ENCODE measurements around the gene MCRIP2. TPM values are rescaled to one million over a fixed set of nuclear protein-coding genes. Genes with fewer than 3 reads are reported as not detected.

The MCRIP2 gene
- polyA plus RNA-seq, 1 donor: 17.6 TPM

DNA sequence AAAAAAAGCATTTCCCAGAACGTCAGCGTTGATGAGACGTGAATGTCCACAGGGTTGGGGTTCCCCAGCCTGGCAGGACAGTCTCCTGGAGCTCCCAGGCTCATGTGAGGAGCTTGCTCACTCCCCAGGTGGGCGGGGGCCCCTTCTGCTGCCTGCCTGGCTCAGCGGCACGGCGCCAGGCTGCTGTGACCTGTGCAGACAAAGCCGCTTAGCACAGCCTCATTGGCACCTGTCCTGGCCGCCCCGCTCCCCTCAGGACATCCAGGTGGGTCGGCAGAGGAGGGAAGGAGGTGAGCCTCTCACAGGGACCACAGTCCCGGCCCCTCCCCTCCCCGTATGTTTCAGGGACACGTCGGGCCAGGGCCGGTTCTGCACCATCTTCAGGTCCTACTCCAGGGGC, 23.8 kb upstream of the MCRIP2 start:
- DNase-seq: no peak

DNA sequence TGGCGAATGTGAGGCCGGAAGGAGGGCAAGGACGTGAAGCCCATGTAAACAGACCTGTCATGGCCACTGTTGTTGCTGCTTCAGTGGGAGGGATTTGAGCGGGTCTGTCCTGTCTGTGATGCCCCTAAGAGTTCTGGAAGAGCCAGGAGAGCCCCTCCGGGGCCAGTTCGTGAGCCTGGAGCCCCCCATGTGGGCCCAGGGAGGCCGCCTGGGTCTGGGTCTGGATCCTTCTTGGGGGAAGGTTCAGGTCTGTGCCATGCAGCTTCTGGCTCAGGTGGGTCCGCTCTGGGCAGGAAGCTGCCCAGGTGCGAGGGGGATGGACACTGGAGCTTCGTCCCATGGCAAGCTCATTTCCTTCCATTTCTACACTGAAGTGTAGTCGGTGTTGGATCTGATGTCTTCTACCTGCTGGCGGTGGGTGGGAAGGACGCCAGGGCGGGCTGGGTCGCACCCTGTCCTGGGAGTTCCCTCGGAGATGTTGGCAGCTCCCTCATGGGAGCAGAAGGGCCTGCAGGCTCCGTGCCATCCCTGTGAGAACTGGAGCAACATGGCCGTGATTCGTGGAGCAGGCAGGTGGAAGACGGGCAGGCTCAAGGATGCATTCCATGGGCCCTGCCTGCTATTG, 22.0 kb upstream of the MCRIP2 start:
- DNase-seq: no peak

GRCh38 chr16:620700-621525, 20.7 kb upstream of the MCRIP2 start:
- DNase-seq: no peak

GRCh38 chr16:621526-622105, 20.0 kb upstream of the MCRIP2 start:
- DNase-seq: no peak

GRCh38 chr16:622920-623280, 18.7 kb upstream of the MCRIP2 start:
- no peak for DNase-seq

GRCh38 chr16:624526-625070, 17.0 kb upstream of the MCRIP2 start:
- no peak for DNase-seq

DNA sequence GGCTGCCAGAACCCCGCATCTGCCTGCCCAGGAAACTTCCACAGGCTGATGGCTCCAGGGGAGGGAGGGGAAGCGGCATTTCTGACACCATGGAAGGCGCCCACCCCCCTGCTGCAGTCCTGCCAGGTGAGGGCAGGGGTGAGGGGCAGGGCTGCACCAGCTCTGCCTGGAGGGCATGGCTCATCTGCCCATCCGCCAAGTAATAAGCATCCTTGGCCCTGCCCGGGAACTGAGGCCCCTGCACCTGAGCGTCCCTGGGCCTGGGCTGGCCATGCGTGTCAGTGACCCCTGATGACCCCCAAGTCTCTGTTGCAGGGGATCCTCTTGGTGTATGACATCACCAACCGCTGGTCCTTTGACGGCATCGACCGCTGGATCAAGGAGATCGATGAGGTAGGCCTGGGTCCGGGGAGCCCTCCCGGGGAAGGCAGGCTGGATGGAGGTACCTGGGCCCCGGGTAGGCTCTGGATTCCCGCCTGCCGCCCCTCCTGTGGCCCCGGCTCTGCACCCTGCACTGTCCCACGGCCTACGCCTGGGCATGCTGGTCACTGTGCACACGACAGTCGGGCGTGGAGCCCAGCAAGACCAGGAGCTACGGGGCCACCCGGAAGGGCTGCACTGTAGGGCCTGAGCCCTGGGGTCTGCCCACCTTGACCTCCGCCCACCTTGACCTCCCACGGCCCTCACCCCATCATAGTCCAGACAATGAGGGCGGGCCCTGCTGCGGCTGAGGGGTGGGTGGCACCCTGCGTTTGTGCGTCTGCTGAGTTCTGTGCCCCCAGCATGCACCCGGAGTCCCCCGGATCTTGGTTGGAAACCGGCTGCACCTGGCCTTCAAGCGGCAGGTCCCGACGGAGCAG, 16.3 kb upstream of the MCRIP2 start:
- DNase-seq: no peak

DNA sequence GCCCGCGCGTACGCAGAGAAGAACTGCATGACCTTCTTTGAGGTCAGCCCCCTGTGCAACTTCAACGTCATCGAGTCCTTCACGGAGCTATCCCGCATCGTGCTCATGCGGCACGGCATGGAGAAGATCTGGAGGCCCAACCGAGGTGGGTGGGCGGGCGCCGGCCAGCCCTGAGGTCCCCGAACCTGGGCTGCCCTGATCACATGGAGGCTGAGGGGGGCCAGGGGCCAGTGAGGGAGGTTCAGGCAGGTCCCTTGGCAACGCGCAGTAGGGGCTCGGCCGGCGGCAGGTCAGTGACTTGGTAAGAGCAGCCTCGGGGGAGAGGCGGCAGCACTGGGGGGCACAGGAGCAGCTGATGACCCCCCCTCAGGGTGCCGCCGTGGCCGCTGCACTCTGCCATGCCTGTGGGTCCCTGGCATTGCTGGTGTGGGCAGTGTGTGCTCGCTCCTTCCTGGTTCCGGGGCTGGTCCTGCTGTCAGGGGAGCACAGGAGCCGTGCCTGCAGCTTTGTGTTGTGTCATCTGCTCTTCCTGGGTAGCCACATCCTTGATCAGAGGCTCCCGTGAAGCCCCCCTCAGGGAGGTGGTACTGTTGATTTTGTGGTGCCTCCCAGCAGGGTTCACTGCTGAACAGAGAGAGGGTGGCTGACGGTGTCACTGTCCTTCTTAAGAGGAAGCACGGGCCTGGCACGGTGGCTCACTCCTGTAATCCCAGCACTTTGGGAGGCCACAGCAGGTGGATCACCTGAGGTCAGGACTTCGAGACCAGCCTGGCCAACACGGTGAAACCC, 15.5 kb upstream of the MCRIP2 start:
- DNase-seq: no peak

DNA sequence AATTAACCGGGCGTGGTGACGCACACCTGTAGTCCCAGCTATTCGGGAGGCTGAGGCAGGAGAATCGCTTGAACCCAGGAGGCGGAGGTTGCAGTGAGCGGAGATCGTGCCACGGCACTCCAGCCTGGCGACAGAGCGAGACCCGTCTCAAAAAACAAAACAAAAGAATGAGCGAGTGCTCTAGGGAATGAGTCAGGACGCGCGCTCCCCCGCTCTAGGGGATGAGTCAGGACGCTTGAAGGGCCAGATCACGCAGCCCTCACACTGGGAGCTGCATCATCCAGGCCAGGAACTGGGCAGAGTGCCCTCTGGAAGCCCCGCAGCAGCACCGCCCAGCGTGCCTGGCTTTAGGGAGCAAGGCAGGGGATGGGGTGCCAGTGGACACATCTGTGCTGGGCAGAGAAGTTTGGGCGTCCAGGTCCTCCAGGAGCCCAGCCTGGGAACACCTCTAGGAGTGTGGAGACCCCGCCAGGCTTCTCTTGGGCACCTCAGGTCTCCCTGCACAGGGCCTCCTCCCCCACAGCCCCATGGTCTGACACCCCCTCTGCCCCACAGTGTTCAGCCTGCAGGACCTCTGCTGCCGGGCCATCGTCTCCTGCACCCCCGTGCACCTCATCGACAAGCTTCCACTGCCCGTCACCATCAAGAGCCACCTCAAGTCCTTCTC, 14.7 kb upstream of the MCRIP2 start:
- no peak for DNase-seq

DNA sequence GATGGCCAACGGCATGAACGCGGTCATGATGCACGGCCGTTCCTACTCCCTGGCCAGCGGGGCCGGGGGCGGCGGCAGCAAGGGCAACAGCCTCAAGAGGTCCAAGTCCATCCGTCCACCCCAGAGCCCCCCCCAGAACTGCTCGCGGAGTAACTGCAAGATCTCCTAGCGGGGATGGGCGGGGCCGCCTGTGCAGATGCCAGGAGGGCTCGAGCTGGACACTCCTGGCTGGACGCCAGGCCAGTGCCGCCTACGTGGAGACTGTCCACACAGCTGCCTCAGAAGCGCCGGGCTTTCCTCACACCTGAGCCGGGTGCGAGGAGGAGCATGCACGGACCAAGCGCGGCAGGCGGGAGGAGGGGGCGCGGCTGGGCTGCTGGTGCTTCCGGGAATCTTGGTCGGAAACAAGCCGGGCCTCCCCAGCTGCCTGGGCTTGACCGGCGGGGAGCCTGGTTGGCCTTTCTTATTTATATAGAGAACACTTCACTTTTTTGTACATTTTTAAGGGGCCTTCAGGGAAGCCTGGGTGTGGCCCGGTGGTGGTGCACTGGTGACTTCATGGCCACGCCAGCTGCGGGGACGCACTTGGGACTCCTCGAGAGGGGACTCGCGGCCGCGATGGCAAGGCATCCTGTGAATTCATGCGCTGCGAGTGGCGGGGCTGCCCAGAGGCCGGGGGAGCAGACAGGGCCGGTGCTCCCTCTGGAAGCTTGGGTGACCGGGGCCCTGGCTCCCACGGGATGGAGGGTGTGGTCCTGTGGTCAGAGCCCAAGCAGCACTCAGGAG, 14.0 kb upstream of the MCRIP2 start:
- no peak for DNase-seq

DNA sequence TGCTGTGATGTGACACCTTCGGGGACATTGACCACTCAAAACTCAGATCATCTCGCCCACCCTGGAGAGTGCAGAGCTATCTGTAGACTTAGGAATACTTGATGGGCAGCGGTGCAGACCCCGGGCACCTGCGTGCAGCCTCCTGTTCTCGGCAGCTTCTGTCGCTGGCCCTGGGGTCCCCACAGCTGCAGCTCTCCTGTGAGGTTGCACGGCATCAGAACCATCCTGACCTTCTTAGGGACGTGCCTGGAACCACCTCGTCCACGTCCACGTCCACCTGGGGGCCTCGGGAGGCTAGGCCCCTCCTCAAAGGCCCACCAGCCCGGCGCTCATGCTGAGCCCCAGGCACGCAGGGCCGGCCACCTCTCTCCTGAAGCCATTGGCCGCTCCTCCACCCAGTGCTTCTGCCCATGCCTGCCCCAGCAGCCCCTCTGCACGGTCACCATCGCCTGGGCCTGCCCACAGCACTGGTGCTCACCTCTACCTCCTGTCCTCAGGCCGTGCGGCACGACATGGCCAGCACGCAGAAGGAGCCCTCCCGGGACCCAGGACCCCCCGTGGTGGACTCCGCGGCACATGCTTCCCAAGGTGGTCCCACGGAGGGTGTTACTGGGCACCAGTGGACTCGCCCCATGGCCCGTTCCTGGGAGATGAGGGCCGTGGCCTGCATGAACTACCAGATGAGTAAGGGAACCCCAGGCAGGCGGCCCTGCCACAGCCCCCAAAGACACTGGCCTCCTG, 13.1 kb upstream of the MCRIP2 start:
- no peak for DNase-seq

- no peak for DNase-seq
Measured at GRCh38 chr16:629185-629832, 12.3 kb upstream of the MCRIP2 start.

- DNase-seq: no peak
Measured at GRCh38 chr16:629833-630248, 11.8 kb upstream of the MCRIP2 start.

DNA sequence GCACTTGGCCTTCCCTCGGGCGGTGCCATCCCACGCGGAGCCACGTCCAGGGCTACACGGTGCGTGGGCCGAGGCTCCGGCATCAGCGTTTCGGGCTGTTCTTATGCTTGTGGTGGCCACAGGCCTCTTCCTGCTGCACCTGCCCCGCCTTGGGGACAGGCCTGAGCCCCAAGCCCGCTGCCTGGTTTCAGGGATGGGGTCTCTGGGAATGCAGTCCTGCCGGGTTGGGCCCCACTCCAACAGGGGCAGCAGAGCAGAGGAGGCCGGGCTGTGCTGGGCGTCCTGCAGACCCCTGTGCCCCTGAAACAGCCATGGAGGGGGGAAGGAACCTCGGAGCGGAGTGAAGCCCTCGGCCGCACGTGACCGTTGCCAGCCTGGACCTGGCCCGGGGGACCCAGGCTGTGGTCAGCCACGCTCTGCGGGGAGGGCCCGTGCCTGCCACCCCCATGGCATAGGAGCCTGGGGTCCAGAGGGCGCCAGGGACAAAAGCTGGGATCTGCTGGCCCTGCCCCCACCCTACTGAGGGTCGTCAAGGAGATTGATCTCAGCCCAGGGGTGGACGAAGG, 11.3 kb upstream of the MCRIP2 start:
- no peak for DNase-seq

DNA sequence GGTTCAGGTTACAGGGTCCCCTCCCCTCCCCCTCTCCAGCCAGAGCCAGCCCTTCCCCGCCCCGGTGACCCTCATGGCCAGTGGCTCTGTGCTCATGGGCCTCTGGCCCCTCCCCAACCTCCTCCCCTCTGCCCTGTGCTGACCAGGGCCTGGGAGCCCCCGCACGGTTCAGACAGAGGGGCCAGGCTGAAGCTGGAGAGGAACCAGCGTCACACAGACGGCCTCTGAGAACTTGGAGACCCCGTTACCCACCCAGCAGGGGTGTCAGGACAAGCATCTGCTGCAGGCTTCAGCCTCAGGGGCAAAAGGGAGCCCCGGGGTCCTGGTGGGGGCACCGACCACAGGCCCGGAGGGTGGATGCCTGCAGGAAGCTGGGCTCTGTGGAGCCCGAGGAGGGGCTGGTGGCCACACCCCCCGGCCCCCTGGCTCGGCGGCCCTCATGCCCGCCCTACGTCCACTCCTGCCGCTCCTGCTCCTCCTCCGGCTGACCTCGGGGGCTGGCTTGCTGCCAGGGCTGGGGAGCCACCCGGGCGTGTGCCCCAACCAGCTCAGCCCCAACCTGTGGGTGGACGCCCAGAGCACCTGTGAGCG, 10.7 kb upstream of the MCRIP2 start, which contains the start of gene WFIKKN1:
TSS of gene WFIKKN1 (plus strand) at position 171 of the 591 bp plus-strand sequence. CDS start at position 440, 269 bp downstream.
- no peak for DNase-seq

DNA sequence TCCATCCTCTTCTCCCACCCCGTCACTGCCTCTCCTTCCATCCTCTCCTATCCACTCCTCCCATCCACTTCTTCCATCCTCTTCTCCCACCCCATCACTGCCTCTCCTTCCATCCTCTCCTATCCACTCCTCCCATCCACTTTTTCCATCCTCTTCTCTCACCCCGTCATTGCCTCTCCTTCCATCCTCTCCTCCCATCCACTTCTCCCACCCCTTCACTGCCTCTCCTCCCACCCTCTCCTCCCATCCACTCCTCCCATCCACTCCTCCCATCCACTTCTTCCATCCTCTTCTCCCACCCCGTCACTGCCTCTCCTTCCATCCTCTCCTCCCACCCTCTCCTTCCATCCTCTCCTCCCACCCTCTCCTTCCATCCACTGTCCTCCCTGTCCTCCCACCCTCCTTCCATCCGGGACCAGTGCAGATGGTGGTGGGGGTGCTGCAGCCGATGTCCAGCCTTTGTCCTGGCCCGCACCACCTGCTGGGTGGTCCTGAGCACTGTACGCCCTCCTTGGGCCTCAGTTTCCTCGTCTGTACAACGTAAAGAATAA, 9.7 kb upstream of the MCRIP2 start:
- no peak for DNase-seq

DNA sequence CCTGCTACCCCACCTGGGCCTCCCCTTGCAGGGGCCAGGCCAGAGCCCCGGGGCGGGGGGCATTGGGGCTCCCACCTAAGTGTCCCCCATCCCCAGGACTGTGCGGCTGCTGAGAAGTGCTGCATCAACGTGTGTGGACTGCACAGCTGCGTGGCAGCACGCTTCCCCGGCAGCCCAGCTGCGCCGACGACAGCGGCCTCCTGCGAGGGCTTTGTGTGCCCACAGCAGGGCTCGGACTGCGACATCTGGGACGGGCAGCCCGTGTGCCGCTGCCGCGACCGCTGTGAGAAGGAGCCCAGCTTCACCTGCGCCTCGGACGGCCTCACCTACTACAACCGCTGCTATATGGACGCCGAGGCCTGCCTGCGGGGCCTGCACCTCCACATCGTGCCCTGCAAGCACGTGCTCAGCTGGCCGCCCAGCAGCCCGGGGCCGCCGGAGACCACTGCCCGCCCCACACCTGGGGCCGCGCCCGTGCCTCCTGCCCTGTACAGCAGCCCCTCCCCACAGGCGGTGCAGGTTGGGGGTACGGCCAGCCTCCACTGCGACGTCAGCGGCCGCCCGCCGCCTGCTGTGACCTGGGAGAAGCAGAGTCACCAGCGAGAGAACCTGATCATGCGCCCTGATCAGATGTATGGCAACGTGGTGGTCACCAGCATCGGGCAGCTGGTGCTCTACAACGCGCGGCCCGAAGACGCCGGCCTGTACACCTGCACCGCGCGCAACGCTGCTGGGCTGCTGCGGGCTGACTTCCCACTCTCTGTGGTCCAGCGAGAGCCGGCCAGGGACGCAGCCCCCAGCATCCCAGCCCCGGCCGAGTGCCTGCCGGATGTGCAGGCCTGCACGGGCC, 8.9 kb upstream of the MCRIP2 start:
- DNase-seq: no peak
